Measurements from ENCODE around the gene LRIF1.

LRIF1 gene

GRCh38 chr1:110928904-110929303, 34.8 kb downstream of the LRIF1 start:
- in situ Hi-C loops (cut with HindIII; ENCODE audit: low pct_unique_long_range_greater_than_20kb, low sequenced_read_pairs) = no loop called here
- no peak for DNase-seq (ENCODE audit: low read depth in 1 of 2, low spot score in 1 of 2)

GRCh38 chr1:110928191-110928590, 35.5 kb downstream of the LRIF1 start:
- DNase-seq (ENCODE audit: low read depth in 1 of 2, low spot score in 1 of 2) = no peak
- no peak for TF ChIP-seq JUND (IDR thresholded peaks at IDR 0.05; ENCODE audit: low read depth)
- in situ Hi-C loops (cut with HindIII; ENCODE audit: low pct_unique_long_range_greater_than_20kb, low sequenced_read_pairs) = no loop called here

More at GRCh38 chr1:110928904-110929303, 34.8 kb downstream of the LRIF1 start:
- no peak for TF ChIP-seq JUND (IDR thresholded peaks at IDR 0.05; ENCODE audit: low read depth)

GRCh38 chr1:110927484-110928075, 36.1 kb downstream of the LRIF1 start:
- peak in 1 of 2 experiments; percentile 2 for DNase-seq (ENCODE audit: low read depth in 1 of 2, low spot score in 1 of 2)
- no peak for TF ChIP-seq JUND (IDR thresholded peaks at IDR 0.05; ENCODE audit: low read depth)
- in situ Hi-C loops (cut with HindIII; ENCODE audit: low pct_unique_long_range_greater_than_20kb, low sequenced_read_pairs) = no loop called here

- DNase-seq (ENCODE audit: low read depth in 1 of 2, low spot score in 1 of 2) = no peak
- in situ Hi-C loops (cut with HindIII; ENCODE audit: low pct_unique_long_range_greater_than_20kb, low sequenced_read_pairs) = no loop called here
- TF ChIP-seq JUND (IDR thresholded peaks at IDR 0.05; ENCODE audit: low read depth) = no peak
Measured at GRCh38 chr1:110921953-110922352, 41.8 kb downstream of the LRIF1 start.

DNA sequence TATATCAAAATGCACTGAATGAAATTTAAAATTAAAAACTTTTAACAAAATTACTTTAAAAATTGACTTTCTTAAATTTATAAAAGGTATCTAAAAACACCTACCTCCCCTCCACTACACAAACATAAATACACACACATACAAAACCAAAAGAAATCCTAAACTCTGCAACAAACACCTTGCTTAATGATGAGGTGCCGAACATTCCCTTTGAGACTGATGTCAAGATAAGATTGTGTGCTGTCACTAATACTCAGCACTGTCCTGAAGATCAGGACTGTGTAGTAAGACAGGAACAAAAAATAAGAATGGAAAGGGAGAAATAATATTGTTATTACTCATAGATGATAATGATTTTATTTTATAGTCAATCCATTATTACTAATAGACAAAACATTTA, 45.7 kb downstream of the LRIF1 start:
- in situ Hi-C loops (cut with HindIII; ENCODE audit: low pct_unique_long_range_greater_than_20kb, low sequenced_read_pairs) = no loop called here
- TF ChIP-seq JUND (IDR thresholded peaks at IDR 0.05; ENCODE audit: low read depth) = no peak
- DNase-seq (ENCODE audit: low read depth in 1 of 2, low spot score in 1 of 2) = no peak

DNA sequence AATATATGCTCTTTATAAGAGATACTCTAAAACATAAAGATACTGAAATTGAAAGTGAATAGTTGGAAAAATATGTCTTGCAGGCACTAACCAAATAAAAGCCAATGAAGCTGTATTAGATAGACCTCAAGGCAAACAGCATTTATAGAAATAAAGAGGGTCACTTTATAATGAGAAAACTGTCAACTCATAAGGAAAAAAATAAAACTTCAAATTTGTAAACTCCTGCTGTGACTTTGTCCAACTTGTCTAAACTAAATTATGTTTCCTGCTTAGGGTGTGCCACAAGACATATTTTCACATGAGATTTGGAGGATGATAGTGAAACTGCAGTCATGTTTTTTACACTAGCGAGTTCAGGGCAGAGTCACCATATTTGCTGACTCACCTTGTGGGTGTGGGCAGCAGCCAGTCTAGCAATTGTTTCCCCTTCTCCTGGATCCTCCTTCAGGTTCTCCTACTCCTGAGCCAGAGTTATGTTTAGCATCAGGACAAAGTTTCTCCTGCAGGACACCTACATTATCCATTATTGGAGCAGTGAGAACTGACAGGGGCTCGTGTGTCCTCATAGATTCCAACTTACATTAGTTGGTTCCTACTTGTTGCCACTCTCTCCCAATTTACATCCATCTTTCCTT, 46.9 kb downstream of the LRIF1 start:
- in situ Hi-C loops (cut with HindIII; ENCODE audit: low pct_unique_long_range_greater_than_20kb, low sequenced_read_pairs) = no loop called here
- peak; percentile 5 to 61 for DNase-seq (ENCODE audit: low read depth in 1 of 2, low spot score in 1 of 2)
- TF ChIP-seq JUND (IDR thresholded peaks at IDR 0.05; ENCODE audit: low read depth) = no peak

- DNase-seq (ENCODE audit: low read depth in 1 of 2, low spot score in 1 of 2) = no peak
- no peak for TF ChIP-seq JUND (IDR thresholded peaks at IDR 0.05; ENCODE audit: low read depth)
- in situ Hi-C loops (cut with HindIII; ENCODE audit: low pct_unique_long_range_greater_than_20kb, low sequenced_read_pairs) = no loop called here
Measured at GRCh38 chr1:110916274-110916668, 47.5 kb downstream of the LRIF1 start.

DNA sequence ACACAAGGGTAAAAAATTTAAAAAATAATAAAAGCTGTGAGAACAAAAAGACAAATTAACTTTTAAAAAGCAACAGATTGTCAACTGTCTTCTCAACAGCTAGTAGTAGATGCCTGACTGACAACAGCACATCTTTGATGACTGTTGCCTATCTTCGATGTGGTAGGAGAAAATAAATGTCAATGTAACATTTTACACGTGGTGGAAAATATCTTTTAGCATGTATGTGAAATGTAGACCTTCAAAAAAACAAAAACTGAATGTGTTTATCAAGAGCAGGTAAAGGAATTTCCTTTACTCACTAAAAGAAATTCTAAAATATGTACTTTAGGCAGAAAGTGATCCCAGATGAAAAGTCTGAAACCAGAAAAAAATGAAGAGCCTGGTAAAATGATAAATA, 47.9 kb downstream of the LRIF1 start:
- no peak for TF ChIP-seq JUND (IDR thresholded peaks at IDR 0.05; ENCODE audit: low read depth)
- in situ Hi-C loops (cut with HindIII; ENCODE audit: low pct_unique_long_range_greater_than_20kb, low sequenced_read_pairs) = no loop called here
- DNase-seq (ENCODE audit: low read depth in 1 of 2, low spot score in 1 of 2) = no peak

GRCh38 chr1:110914676-110915075, 49.0 kb downstream of the LRIF1 start:
- no peak for DNase-seq (ENCODE audit: low read depth in 1 of 2, low spot score in 1 of 2)
- in situ Hi-C loops (cut with HindIII; ENCODE audit: low pct_unique_long_range_greater_than_20kb, low sequenced_read_pairs) = no loop called here
- no peak for TF ChIP-seq JUND (IDR thresholded peaks at IDR 0.05; ENCODE audit: low read depth)

GRCh38 chr1:110912784-110913183, 50.9 kb downstream of the LRIF1 start:
- no peak for TF ChIP-seq JUND (IDR thresholded peaks at IDR 0.05; ENCODE audit: low read depth)
- DNase-seq (ENCODE audit: low read depth in 1 of 2, low spot score in 1 of 2) = no peak
- in situ Hi-C loops (cut with HindIII; ENCODE audit: low pct_unique_long_range_greater_than_20kb, low sequenced_read_pairs) = no loop called here

DNA sequence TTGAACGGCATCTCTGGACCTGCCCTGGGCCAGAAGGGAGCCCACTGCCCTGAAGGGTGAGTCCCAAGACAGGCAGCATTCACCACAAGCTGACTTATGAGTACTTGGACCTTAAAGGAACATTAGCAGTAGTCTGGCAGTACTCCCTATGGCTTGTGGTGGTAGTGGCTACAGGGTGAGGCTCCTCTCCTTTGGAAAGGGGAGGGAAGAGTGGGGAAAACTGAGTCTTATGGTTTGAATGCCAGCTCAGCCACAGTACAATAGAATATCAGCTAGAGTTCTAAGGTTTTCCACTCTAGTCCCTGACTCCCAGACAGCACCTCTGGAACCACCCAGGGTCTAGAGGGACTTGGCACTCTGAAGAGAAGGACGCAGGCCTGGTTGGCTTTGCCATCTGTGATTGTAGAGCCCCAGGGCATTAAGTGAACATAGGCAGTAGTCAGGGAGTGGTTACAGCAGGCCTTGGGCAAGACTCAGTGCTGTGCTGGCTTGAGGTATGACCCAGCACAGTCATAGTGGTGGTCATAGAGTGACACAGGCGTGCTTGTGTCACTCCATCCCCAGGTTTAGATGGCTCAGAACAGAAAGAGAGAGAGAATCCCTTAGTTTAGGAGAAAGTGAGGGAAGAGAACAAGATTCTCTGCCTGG, 59.7 kb downstream of the LRIF1 start:
- in situ Hi-C loops (cut with HindIII; ENCODE audit: low pct_unique_long_range_greater_than_20kb, low sequenced_read_pairs) = no loop called here
- no peak for TF ChIP-seq JUND (IDR thresholded peaks at IDR 0.05; ENCODE audit: low read depth)
- DNase-seq (ENCODE audit: low read depth in 1 of 2, low spot score in 1 of 2) = no peak

- DNase-seq (ENCODE audit: low read depth in 1 of 2, low spot score in 1 of 2) = no peak
- no peak for TF ChIP-seq JUND (IDR thresholded peaks at IDR 0.05; ENCODE audit: low read depth)
- in situ Hi-C loops (cut with HindIII; ENCODE audit: low pct_unique_long_range_greater_than_20kb, low sequenced_read_pairs) = no loop called here
Measured at GRCh38 chr1:110902820-110903463, 60.8 kb downstream of the LRIF1 start.

DNA sequence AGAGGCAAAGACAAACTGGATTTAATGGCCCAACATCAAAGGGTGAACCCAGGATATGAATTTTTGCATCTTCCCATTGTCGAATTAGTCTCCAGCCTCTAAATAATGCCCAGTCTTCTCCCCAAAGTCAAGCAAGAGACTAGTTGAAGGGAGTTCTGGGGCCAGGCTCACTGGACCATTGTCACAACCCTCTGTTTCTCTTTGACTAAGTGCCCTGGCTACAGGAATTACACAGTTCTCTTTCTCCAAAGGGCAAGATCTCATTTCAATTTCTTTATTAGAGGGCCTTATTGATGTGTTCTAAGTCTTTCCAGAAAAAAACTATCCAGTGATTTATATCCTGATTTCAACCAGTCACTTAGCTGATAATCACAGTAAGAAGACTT, 64.3 kb downstream of the LRIF1 start:
- in situ Hi-C loops (cut with HindIII; ENCODE audit: low pct_unique_long_range_greater_than_20kb, low sequenced_read_pairs) = no loop called here
- no peak for DNase-seq (ENCODE audit: low read depth in 1 of 2, low spot score in 1 of 2)
- no peak for TF ChIP-seq JUND (IDR thresholded peaks at IDR 0.05; ENCODE audit: low read depth)

Data from T47D (cell line).